ENCODE data around the gene CPEB1. TPM values are rescaled to one million over a fixed set of nuclear protein-coding genes. Genes with fewer than 3 reads are reported as not detected.

CPEB1 gene
- total and polyA plus RNA-seq, 2 experiments from 2014 or later: 4.1 to 9.4 TPM

- H3K4me1 ChIP-seq (ENCODE audit: insufficient read depth): no peaks in the 10 kb centered on the region
- H3F3A ChIP-seq (replicated peaks; ENCODE audit: low read depth): no peaks in the 10 kb centered on the region
- no peaks in the 10 kb centered on the region for H4K20me1 ChIP-seq (replicated peaks; ENCODE audit: insufficient read depth)
- Mint-ChIP-seq H3K27ac (no peak overlapping the region; the same call in 1 of the 2 replicates), H3K9me3 (no peaks in the 10 kb centered on the region), H3K4me3 (no peak overlapping the region), H3K4me1 (peaks cover 7% of the 10 kb centered on the region), H3K27me3 (ENCODE audit: insufficient read depth, low read depth, poor library complexity) (peaks cover 6% of the 10 kb centered on the region), H3K36me3 (ENCODE audit: low read depth) (no peaks in the 10 kb centered on the region; the same call in 2 of the 3 replicates)
- ATAC-seq (no peak), DNase-seq (ENCODE audit: low spot score) (no peak)
- no peaks in the 10 kb centered on the region for H3K79me2 ChIP-seq (replicated peaks; ENCODE audit: insufficient read depth)
- H3K36me3 ChIP-seq (ENCODE audit: insufficient read depth): no peaks in the 10 kb centered on the region
- no peak overlapping the region for H3K4me3 ChIP-seq
- H2AFZ ChIP-seq: no peak overlapping the region
- no peaks in the 10 kb centered on the region for H3K27me3 ChIP-seq (ENCODE audit: insufficient read depth)
- no peak for TF ChIP-seq STAT1 (IDR thresholded peaks at IDR 0.05; ENCODE audit: unreplicated experiment)
- no peak for TF ChIP-seq EZH2phosphoT487 (IDR thresholded peaks at IDR 0.05; ENCODE audit: unreplicated experiment)
- TF ChIP-seq ETS1 (IDR thresholded peaks at IDR 0.05): no peak
- TF ChIP-seq ZNF462 (CRISPR knock-in tag; IDR thresholded peaks at IDR 0.05): no peak
- TF ChIP-seq POLR2AphosphoS5 (IDR thresholded peaks at IDR 0.05; ENCODE audit: low read depth): no peak
- TF ChIP-seq ZNF331 (CRISPR knock-in tag; IDR thresholded peaks at IDR 0.05; ENCODE audit: low read depth): no peak
- TF ChIP-seq JUNB (IDR thresholded peaks at IDR 0.05; ENCODE audit: unreplicated experiment): no peak
- no peak for TF ChIP-seq CTCF (conservative IDR thresholded peaks at IDR 0.05; ENCODE audit: low read depth in 2 of 2)
- no peak for TF ChIP-seq NANOG (IDR thresholded peaks at IDR 0.05; ENCODE audit: borderline replicate concordance)
- TF ChIP-seq CREB1 (CRISPR knock-in tag; IDR thresholded peaks at IDR 0.05; ENCODE audit: low read depth): no peak
- no peak for TF ChIP-seq REST (IDR thresholded peaks at IDR 0.05; ENCODE audit: unreplicated experiment)
- no peak for TF ChIP-seq EZH2 (IDR thresholded peaks at IDR 0.05; ENCODE audit: low read depth, unreplicated experiment)
- no peak for TF ChIP-seq ZNF114 (CRISPR knock-in tag; IDR thresholded peaks at IDR 0.05)
- no peak overlapping the region for H3K27ac ChIP-seq (ENCODE audit: low read depth)
- no peaks in the 10 kb centered on the region for H3K9me2 ChIP-seq (ENCODE audit: insufficient read depth)
- H3K4me2 ChIP-seq: no peak overlapping the region
Observed at GRCh38 chr15:82656641-82657266, 9.6 kb upstream of the CPEB1 start.
